H9 (cell line): ENCODE results near the gene MED13L. TPM values are rescaled to one million over a fixed set of nuclear protein-coding genes. Genes with fewer than 3 reads are reported as not detected.

ENCODE experiments used
- DNase-seq: peaks from one replicate; pipeline ENCODE4 v3.0.0-alpha.2; 2017
- H2AFZ ChIP-seq: one replicate; pipeline ENCODE4 v1.6.1; 2013; ENCODE audit warnings: mild to moderate bottlenecking, low read length, control low read depth, moderate library complexity
- H2AK5ac ChIP-seq: 2 replicates; pipeline ENCODE4 v1.6.1; 2013; ENCODE audit warnings: low read length, control low read depth, mixed read lengths; ENCODE audit not compliant: insufficient read length
- H2BK120ac ChIP-seq: one replicate; pipeline ENCODE4 v1.6.1; 2013; ENCODE audit warnings: low read depth, mild to moderate bottlenecking, low read length, control low read depth, inconsistent platforms; ENCODE audit not compliant: poor library complexity, severe bottlenecking
- H2BK12ac ChIP-seq: 2 replicates; pipeline ENCODE4 v1.6.1; 2013; ENCODE audit warnings: low read length, control low read depth, mixed read lengths, low read depth; ENCODE audit not compliant: insufficient read length
- H2BK15ac ChIP-seq: 2 replicates; pipeline ENCODE4 v1.6.1; 2013; ENCODE audit warnings: low read depth, low read length, control low read depth
- H2BK20ac ChIP-seq: one replicate; pipeline ENCODE4 v1.6.1; 2013; ENCODE audit warnings: low read depth, mild to moderate bottlenecking, low read length, control low read depth, inconsistent platforms; ENCODE audit not compliant: poor library complexity, severe bottlenecking
- H2BK5ac ChIP-seq: 2 replicates; pipeline ENCODE4 v1.6.1; 2013; ENCODE audit warnings: low read length, control low read depth, mixed read lengths; ENCODE audit not compliant: insufficient read length
- H3K14ac ChIP-seq: 2 replicates; pipeline ENCODE4 v1.6.1; 2013; ENCODE audit warnings: low read length, control low read depth; ENCODE audit not compliant: insufficient read depth
- H3K18ac ChIP-seq: 2 replicates; pipeline ENCODE4 v1.6.1; 2013; ENCODE audit warnings: low read depth, mild to moderate bottlenecking, mixed read lengths, low read length, control low read depth; ENCODE audit not compliant: insufficient read length
- H3K23ac ChIP-seq: 2 replicates; pipeline ENCODE4 v1.6.1; 2013; ENCODE audit warnings: low read length, control low read depth, mixed read lengths, low read depth; ENCODE audit not compliant: insufficient read length
- H3K23me2 ChIP-seq: 2 replicates; pipeline ENCODE4 v1.6.1; 2013; ENCODE audit warnings: low read depth, mild to moderate bottlenecking, mixed read lengths, low read length, control low read depth; ENCODE audit not compliant: insufficient read length, poor library complexity, severe bottlenecking
- H3K27ac ChIP-seq: 2 replicates; pipeline ENCODE4 v1.5.1; 2013; ENCODE audit warnings: low read length, control low read depth, mixed read lengths, low read depth; ENCODE audit not compliant: insufficient read length
- H3K27me3 ChIP-seq: 2 replicates; pipeline ENCODE4 v1.6.1; 2013; ENCODE audit warnings: low read length, control low read depth, inconsistent platforms; ENCODE audit not compliant: insufficient read depth
- H3K4ac ChIP-seq: 2 replicates; pipeline ENCODE4 v1.6.1; 2013; ENCODE audit warnings: low read depth, mild to moderate bottlenecking, control low read depth, inconsistent platforms, low read length, moderate library complexity
- H3K4me1 ChIP-seq: 2 replicates; pipeline ENCODE4 v1.6.1; 2013; ENCODE audit warnings: low read length, control low read depth, inconsistent platforms; ENCODE audit not compliant: insufficient read depth
- H3K4me2 ChIP-seq: 2 replicates; pipeline ENCODE4 v1.6.1; 2013; ENCODE audit warnings: low read length, control low read depth, mixed read lengths; ENCODE audit not compliant: insufficient read length, insufficient read depth
- H3K56ac ChIP-seq: 2 replicates; pipeline ENCODE4 v1.6.1; 2013; ENCODE audit warnings: low read depth, mild to moderate bottlenecking, mixed read lengths, low read length, control low read depth; ENCODE audit not compliant: insufficient read length
- H3K79me1 ChIP-seq: 2 replicates; pipeline ENCODE4 v1.6.1; 2013; ENCODE audit warnings: low read depth, mild to moderate bottlenecking, moderate library complexity, low read length, control low read depth, inconsistent platforms; ENCODE audit not compliant: insufficient read depth, poor library complexity, severe bottlenecking
- H3K79me2 ChIP-seq: 2 replicates; pipeline ENCODE4 v1.6.1; 2013; ENCODE audit warnings: low read length, control low read depth, inconsistent platforms; ENCODE audit not compliant: insufficient read depth
- H3K9ac ChIP-seq: 2 replicates; pipeline ENCODE4 v1.6.1; 2013; ENCODE audit warnings: low read length, control low read depth, mixed read lengths; ENCODE audit not compliant: insufficient read length; ENCODE audit errors: extremely low read depth
- H3K9me3 ChIP-seq: one replicate; pipeline ENCODE4 v1.6.1; 2013; ENCODE audit warnings: low read depth, low read length, inconsistent platforms; ENCODE audit not compliant: control insufficient read depth
- H3T11ph ChIP-seq: one replicate; pipeline ENCODE4 v1.6.1; 2013; ENCODE audit warnings: mild to moderate bottlenecking, low read length, control low read depth, inconsistent platforms
- H4K20me1 ChIP-seq: one replicate; pipeline ENCODE4 v1.6.1; 2013; ENCODE audit not compliant: control insufficient read depth, insufficient read length, insufficient read depth
- H4K5ac ChIP-seq: 2 replicates; pipeline ENCODE4 v1.6.1; 2013; ENCODE audit warnings: low read depth, mild to moderate bottlenecking, mixed read lengths, low read length, control low read depth; ENCODE audit not compliant: insufficient read length
- H4K8ac ChIP-seq: replicated peaks from 2 replicates; pipeline ENCODE4 v1.6.1; 2013; ENCODE audit warnings: low read length, control low read depth, mixed read lengths, low read depth; ENCODE audit not compliant: insufficient read length
- H4K91ac ChIP-seq: 2 replicates; pipeline ENCODE4 v1.6.1; 2013; ENCODE audit warnings: low read depth, mild to moderate bottlenecking, moderate library complexity, mixed read lengths, low read length, control low read depth; ENCODE audit not compliant: insufficient read length
- H3K27ac Mint-ChIP-seq, 3 experiments: 2 replicates in 2 of 3; 3 replicates in 1 of 3; pipeline ENCODE4 v1.8.0; 2020 to 2021; ENCODE audit warnings: mixed read lengths in 3 of 3, mild to moderate bottlenecking in 1 of 3, moderate library complexity in 1 of 3
- H3K27me3 Mint-ChIP-seq: 2 replicates; pipeline ENCODE4 v1.8.0; 2021; ENCODE audit warnings: low read depth, mild to moderate bottlenecking, moderate library complexity, mixed read lengths
- H3K36me3 Mint-ChIP-seq, 3 experiments: 2 replicates in 2 of 3; 3 replicates in 1 of 3; pipeline ENCODE4 v1.8.0; 2020 to 2021; ENCODE audit warnings: low read depth in 3 of 3, mixed read lengths in 3 of 3; ENCODE audit not compliant: insufficient read depth in 1 of 3
- H3K4me1 Mint-ChIP-seq, 2 experiments: 2 replicates each; pipeline ENCODE4 v1.8.0; 2020; ENCODE audit warnings: mixed read lengths in 2 of 2
- H3K4me3 Mint-ChIP-seq, 2 experiments: 2 replicates in 1 of 2; 3 replicates in 1 of 2; pipeline ENCODE4 v1.8.0; 2020 to 2021; ENCODE audit warnings: mild to moderate bottlenecking in 2 of 2, mixed read lengths in 2 of 2, moderate library complexity in 1 of 2
- H3K9me3 Mint-ChIP-seq, 2 experiments: 2 replicates in 1 of 2; 3 replicates in 1 of 2; pipeline ENCODE4 v1.8.0; 2020; ENCODE audit warnings: mild to moderate bottlenecking in 2 of 2, mixed read lengths in 2 of 2, moderate library complexity in 1 of 2
- CTCF ChIP-seq: fragments of 200-600 bp; sonication (generic); conservative IDR thresholded peaks from 3 replicates; pipeline ENCODE4 v1.8.0; 2021; ENCODE audit warnings: antibody characterized with exemption, mild to moderate bottlenecking
- WGBS: extraction: QIAGEN DNeasy Blood & Tissue Kit; methylation state at CpG from one replicate; pipeline ENCODE4 v1.1.7; 2013; ENCODE audit warnings: missing lambda C conversion rate, low lambda C conversion rate, mixed read lengths; ENCODE audit not compliant: insufficient read length; ENCODE audit errors: extremely low coverage; 5-methylcytosine and 5-hydroxymethylcytosine counted together
- total RNA-seq: library from RNA; stranded (reverse); gene quantifications from 2 replicates; pipeline ENCODE4 v1.2.1, GENCODE V29; 2021

MED13L gene
- total RNA-seq, 1 experiment from 2014 or later: 52.4 TPM

- Histone ChIP-seq H2BK20ac (no peak overlapping the region), H4K5ac (no peak overlapping the region), H3K4me1 (peaks cover 5% of the 10 kb centered on the region), H2BK5ac (no peak overlapping the region), H3K79me1 (peaks cover 3% of the 10 kb centered on the region), H3K4ac (no peak overlapping the region), H2AFZ (no peak overlapping the region), H2BK120ac (no peak overlapping the region), H3K23ac (no peak overlapping the region), H2AK5ac (no peak overlapping the region), H3K27ac (no peak overlapping the region), H3K27me3 (no peaks in the 10 kb centered on the region), H3K9ac (no peak overlapping the region), H3K23me2 (no peaks in the 10 kb centered on the region), H3K79me2 (peaks cover 27% of the 10 kb centered on the region), H4K91ac (no peak overlapping the region), H3K18ac (no peak overlapping the region), H4K20me1 (no peaks in the 10 kb centered on the region), H2BK12ac (no peak overlapping the region), H3T11ph (no peak overlapping the region), H4K8ac (no peak overlapping the region), H3K56ac (no peak overlapping the region), H3K14ac (no peak overlapping the region), H3K9me3 (no peaks in the 10 kb centered on the region), H3K4me2 (no peak overlapping the region), H2BK15ac (no peak overlapping the region)
- TF ChIP-seq CTCF: no peak
- DNase-seq: no peak
- peaks cover 17 to 21% of the 10 kb centered on the region in 2 experiments for H3K4me1 Mint-ChIP-seq
- no CpG with 5 or more reads among the region's 1 CpG for WGBS
- no peaks in the 10 kb centered on the region for H3K36me3 Mint-ChIP-seq
- no peak overlapping the region for H3K27ac Mint-ChIP-seq
- H3K9me3 Mint-ChIP-seq: no peaks in the 10 kb centered on the region
- H3K27me3 Mint-ChIP-seq: no peaks in the 10 kb centered on the region
- H3K4me3 Mint-ChIP-seq: no peak overlapping the region
Observed at GRCh38 chr12:116267948-116268347, 9.5 kb downstream of the MED13L start.
